KMS-11 (cell line): Measurements from ENCODE around the gene IL1RAPL2.

Experiments used
- H2AFZ ChIP-seq: fragments of 200-600 bp; sonication (generic); 2 replicates; pipeline ENCODE4 v1.6.1; 2016; ENCODE audit warnings: antibody characterized with exemption, mixed run types, low read depth
- H3K27ac ChIP-seq: fragments of 200-600 bp; sonication (generic); 2 replicates; pipeline ENCODE4 v1.6.1; 2016; ENCODE audit warnings: mild to moderate bottlenecking, mixed run types
- H3K27me3 ChIP-seq: fragments of 200-600 bp; sonication (generic); 2 replicates; pipeline ENCODE4 v1.6.1; 2017; ENCODE audit warnings: mild to moderate bottlenecking, low read depth, mixed run types, moderate library complexity; ENCODE audit not compliant: insufficient read depth
- H3K36me3 ChIP-seq: fragments of 200-600 bp; sonication (generic); 2 replicates; pipeline ENCODE4 v1.6.1; 2017; ENCODE audit warnings: mild to moderate bottlenecking, mixed run types; ENCODE audit not compliant: insufficient read depth
- H3K4me1 ChIP-seq: fragments of 200-600 bp; sonication (generic); 2 replicates; pipeline ENCODE4 v1.6.1; 2016; ENCODE audit warnings: mild to moderate bottlenecking, low read depth, mixed run types; ENCODE audit not compliant: poor library complexity, severe bottlenecking
- H3K4me2 ChIP-seq: fragments of 200-600 bp; sonication (generic); 2 replicates; pipeline ENCODE4 v1.7.0; 2016; ENCODE audit warnings: mild to moderate bottlenecking, mixed run types
- H3K4me3 ChIP-seq: fragments of 200-600 bp; sonication (generic); IDR thresholded peaks from 2 replicates; pipeline ENCODE4 v1.6.1; 2017; ENCODE audit warnings: low read depth, low read length, mixed read lengths; ENCODE audit not compliant: insufficient read depth
- H3K79me2 ChIP-seq: fragments of 200-600 bp; sonication (generic); 2 replicates; pipeline ENCODE4 v1.6.1; 2016; ENCODE audit warnings: low read depth, mixed run types; ENCODE audit not compliant: insufficient read depth
- H3K9ac ChIP-seq: fragments of 200-600 bp; sonication (generic); 2 replicates; pipeline ENCODE4 v1.6.1; 2016; ENCODE audit warnings: mild to moderate bottlenecking, mixed run types
- H4K20me1 ChIP-seq: fragments of 200-600 bp; sonication (generic); 2 replicates; pipeline ENCODE4 v1.6.1; 2016; ENCODE audit warnings: mild to moderate bottlenecking, mixed run types; ENCODE audit not compliant: insufficient read depth
- TF ChIP-seq, protein P1 (sequence below): fragments of 200-600 bp; sonication (generic); conservative IDR thresholded peaks from 2 replicates; pipeline ENCODE4 v1.6.1; 2017; ENCODE audit warnings: low read depth, mild to moderate bottlenecking, antibody characterized with exemption, low read length, moderate library complexity, mixed read lengths

IL1RAPL2 gene

DNA sequence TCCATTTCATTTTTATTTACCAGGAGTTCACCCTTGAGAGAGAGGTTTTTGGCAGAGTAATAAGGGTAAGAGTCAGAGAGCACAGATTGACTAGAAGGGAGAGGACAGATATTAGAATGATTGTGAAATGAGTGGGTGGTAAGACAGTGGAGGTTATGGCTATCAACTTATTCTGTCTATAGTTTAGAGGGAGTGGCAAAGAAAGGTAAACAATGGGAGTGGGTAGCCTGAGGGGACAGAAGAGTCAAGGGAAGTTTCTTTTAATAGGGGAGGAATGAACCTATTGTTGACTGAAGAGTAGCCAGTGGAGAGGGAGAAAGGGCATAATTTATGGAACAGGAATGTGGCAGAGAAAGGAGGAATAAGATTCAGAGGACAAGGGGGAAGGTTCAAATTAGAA lies 1069.8 kb downstream of the IL1RAPL2 start:
- Histone ChIP-seq H3K9ac (no peak overlapping the region), H2AFZ (no peak overlapping the region), H3K27me3 (no peaks in the 10 kb centered on the region), H3K27ac (no peak overlapping the region), H3K4me3 (no peak overlapping the region), H3K79me2 (no peaks in the 10 kb centered on the region), H3K36me3 (no peaks in the 10 kb centered on the region), H3K4me1 (peaks cover 4% of the 10 kb centered on the region), H4K20me1 (no peaks in the 10 kb centered on the region), H3K4me2 (no peak overlapping the region)
- TF ChIP-seq, protein P1, sequence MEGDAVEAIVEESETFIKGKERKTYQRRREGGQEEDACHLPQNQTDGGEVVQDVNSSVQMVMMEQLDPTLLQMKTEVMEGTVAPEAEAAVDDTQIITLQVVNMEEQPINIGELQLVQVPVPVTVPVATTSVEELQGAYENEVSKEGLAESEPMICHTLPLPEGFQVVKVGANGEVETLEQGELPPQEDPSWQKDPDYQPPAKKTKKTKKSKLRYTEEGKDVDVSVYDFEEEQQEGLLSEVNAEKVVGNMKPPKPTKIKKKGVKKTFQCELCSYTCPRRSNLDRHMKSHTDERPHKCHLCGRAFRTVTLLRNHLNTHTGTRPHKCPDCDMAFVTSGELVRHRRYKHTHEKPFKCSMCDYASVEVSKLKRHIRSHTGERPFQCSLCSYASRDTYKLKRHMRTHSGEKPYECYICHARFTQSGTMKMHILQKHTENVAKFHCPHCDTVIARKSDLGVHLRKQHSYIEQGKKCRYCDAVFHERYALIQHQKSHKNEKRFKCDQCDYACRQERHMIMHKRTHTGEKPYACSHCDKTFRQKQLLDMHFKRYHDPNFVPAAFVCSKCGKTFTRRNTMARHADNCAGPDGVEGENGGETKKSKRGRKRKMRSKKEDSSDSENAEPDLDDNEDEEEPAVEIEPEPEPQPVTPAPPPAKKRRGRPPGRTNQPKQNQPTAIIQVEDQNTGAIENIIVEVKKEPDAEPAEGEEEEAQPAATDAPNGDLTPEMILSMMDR: no peak

DNA sequence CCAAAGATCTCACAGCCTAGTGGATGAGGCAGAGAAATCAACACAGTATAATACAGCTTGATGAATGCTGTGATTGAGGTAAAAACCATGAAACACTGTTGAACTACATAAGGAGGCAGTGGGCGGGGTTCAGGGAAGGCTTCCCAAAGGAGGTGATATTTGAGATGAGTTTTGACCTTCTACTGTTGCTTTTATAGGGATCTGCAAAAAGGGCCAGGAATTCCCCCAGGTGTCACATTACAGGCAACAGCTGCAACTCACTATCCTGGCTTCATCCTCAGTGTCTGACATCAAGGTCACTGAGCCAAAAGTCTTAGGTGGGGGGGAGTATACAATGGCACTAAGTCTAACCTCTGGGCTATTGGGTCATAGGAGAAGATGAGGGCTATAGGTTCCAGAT lies 1070.7 kb downstream of the IL1RAPL2 start:
- Histone ChIP-seq H3K9ac (no peak overlapping the region), H3K27me3 (no peaks in the 10 kb centered on the region), H2AFZ (no peak overlapping the region), H3K79me2 (no peaks in the 10 kb centered on the region), H3K4me3 (no peak overlapping the region), H3K4me1 (peaks cover 4% of the 10 kb centered on the region), H4K20me1 (no peaks in the 10 kb centered on the region), H3K36me3 (no peaks in the 10 kb centered on the region), H3K27ac (no peak overlapping the region), H3K4me2 (no peak overlapping the region)
- TF ChIP-seq, protein P1: no peak

DNA sequence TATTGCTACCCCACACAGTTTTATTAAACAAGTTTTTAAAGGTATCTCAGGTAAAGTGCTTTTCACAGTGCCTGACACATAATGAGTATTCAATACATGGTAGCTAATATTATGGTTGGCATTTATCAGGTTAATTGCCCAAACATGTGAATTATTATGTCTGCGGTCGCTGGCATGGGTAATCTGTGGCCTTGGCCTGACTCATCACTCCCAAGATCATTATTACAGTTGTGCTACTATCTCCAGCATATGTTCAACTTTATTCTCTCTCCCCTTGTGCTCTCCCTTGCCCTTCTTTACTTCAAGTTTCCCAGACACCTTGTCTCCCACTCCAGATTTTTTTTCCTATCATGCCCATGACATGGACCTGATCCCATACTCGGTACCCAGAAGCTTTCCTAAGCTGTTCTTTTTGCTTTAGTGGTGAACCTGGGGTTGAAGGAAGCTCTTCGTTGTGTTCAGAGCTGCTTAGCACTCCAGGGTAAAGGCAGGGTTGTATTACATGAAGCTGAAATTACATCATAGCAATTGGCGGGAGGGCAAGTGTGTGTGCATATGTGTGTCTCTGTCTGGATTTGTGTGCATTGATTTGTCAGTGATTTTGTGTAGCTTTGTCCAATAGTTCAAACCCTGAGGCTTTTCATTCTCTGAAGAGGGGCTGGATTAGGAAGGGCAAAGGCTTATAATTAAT lies 1079.8 kb downstream of the IL1RAPL2 start:
- H3K36me3 ChIP-seq: no peaks in the 10 kb centered on the region
- no peak overlapping the region for H3K27ac ChIP-seq
- no peak overlapping the region for H3K4me3 ChIP-seq
- no peaks in the 10 kb centered on the region for H3K4me1 ChIP-seq
- TF ChIP-seq, protein P1: no peak
- no peaks in the 10 kb centered on the region for H3K27me3 ChIP-seq
- no peaks in the 10 kb centered on the region for H3K79me2 ChIP-seq
- no peaks in the 10 kb centered on the region for H4K20me1 ChIP-seq
- no peak overlapping the region for H2AFZ ChIP-seq
- no peak overlapping the region for H3K4me2 ChIP-seq
- no peak overlapping the region for H3K9ac ChIP-seq

DNA sequence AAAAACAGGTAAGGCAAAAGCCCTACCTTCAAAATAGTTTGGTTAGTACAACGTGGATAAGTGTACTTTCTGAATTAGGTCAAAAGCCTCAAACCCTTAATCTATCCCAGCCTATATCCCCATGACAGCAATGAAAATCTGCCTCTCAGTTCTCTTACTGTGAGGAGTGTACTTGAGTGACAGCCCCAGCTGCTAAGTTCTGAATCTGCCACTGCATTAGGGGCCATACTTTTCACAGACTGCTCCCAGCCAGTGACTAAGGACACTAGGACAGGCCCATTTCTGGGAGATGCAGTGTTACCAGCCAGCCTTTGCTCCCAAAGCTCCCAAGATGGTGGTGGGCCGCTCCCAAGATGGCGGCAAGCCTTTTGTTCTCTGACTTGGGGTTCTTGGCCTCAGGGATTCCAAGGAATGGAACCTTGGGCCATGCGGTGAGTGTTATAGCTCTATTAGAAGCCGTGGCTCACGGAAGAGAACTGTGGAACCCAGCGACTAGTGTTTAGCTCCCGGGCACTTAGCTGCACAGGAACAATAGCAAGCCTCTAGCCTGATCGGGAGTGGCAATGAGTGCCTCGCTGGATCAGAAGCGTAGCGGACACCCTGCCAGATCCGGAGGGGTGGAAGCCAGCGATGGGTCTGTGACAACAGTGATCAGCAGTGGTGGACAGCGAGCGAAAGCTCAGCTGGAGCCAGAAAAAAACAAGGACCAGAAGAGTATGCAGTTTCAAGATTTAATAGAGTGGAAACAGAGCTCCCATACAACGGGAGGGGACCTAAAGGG lies 1080.8 kb downstream of the IL1RAPL2 start:
- Histone ChIP-seq H3K79me2 (no peaks in the 10 kb centered on the region), H3K4me1 (no peaks in the 10 kb centered on the region), H3K27ac (no peak overlapping the region), H3K4me2 (no peak overlapping the region), H3K9ac (no peak overlapping the region), H3K27me3 (no peaks in the 10 kb centered on the region), H4K20me1 (no peaks in the 10 kb centered on the region), H3K4me3 (no peak overlapping the region), H3K36me3 (no peaks in the 10 kb centered on the region), H2AFZ (no peak overlapping the region)
- TF ChIP-seq, protein P1: no peak
